HG03064 (cell line): ENCODE data around the gene SPON1.
"Not testable (repeated sequence)": the region's sequence is repeated elsewhere in the genome, so short reads cannot be mapped to it uniquely, and the experiment has no call there.

Source experiments
- ATAC-seq: cut with Tn5 transposase; IDR thresholded peaks from one replicate; pipeline ENCODE4 v1.9.1; 2021; ENCODE audit warnings: low read depth; ENCODE audit not compliant: unreplicated experiment

Gene SPON1

GRCh38 chr11:14259878-14260277, 297.4 kb downstream of the SPON1 start:
- ATAC-seq = no peak

DNA sequence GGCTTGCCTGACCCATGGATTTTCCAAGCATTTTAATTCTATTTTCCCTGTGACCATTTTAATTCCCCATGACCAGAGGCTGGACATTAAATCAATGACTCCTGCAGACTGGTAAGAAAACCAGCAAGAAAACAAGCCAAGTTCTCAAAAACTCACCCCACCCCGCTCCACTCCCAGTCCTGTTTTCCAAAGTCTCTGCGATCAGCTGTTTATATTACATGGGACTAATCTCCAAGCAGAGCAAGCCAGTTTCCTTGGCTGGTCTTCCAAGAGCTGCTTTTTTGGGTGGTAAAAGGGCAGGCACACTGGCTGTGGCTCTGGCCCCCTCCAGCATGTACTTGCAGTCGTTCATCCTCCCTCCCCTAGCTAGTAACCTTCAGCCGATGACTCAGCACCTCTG, 298.5 kb downstream of the SPON1 start:
- no peak for ATAC-seq

DNA sequence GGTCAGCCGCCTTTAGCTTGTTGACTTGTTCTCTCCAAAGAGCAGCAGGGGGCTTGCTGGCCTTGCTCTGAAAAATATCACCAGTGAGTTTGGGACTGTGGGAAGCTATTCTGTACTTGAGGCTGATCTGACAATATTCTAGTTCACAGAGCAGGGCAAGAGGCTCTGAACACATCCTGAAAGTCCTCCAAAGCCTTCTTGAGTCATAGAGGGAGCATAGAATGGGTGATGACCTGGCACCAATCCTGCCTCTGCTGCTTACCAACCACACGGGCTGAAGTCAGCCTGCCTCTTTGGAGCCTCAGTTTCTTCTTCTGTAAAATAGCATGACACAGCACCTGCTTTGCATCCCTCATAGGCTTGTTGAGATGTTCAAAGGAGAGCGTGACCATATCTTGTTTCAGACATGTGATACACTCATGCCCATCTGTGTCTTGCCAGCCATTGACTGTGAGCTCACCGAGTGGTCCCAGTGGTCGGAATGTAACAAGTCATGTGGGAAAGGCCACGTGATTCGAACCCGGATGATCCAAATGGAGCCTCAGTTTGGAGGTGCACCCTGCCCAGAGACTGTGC, 299.8 kb downstream of the SPON1 start:
- ATAC-seq = no peak

- no peak for ATAC-seq
These were observed 302.4 kb downstream of the SPON1 start for GRCh38 chr11:14264966-14265365.

DNA sequence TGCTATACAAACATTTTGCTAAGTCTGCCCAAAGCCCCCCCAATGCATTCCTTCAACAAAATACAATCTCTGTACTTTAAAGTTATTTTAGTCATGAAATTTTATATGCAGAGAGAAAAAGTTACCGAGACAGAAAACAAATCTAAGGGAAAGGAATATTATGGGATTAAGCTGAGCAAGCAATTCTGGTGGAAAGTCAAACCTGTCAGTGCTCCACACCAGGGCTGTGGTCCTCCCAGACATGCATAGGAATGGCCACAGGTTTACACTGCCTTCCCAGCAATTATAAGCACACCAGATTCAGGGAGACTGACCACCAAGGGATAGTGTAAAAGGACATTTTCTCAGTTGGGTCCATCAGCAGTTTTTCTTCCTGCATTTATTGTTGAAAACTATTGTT, 304.1 kb downstream of the SPON1 start:
- ATAC-seq = no peak

GRCh38 chr11:14267861-14268635, 305.5 kb downstream of the SPON1 start:
- ATAC-seq = no peak

- ATAC-seq = peak; percentile 46
These were observed 307.4 kb downstream of the SPON1 start for GRCh38 chr11:14269692-14270573.

- ATAC-seq = peak; percentile 73
These were observed 308.4 kb downstream of the SPON1 start for GRCh38 chr11:14270690-14271542.

DNA sequence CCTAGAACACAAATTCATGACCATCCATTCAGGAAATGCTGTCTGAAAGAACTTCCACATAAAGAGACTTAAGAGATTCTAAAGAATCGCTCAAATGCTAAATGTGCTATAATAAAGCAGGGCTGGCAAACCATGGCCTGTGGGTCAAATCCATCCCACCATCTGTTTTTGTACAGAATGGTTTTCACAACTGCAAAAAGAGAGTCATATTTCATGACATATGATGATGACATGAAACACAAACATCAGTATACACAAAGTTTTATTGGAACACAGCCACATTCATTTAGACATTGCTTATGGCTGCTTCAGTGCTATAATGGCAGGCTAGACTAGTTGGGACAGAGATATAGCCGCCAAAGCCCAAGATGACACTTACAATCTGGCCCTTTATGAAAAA, 311.4 kb downstream of the SPON1 start:
- ATAC-seq = no peak

GRCh38 chr11:14275076-14275475, 312.6 kb downstream of the SPON1 start:
- ATAC-seq = no peak

DNA sequence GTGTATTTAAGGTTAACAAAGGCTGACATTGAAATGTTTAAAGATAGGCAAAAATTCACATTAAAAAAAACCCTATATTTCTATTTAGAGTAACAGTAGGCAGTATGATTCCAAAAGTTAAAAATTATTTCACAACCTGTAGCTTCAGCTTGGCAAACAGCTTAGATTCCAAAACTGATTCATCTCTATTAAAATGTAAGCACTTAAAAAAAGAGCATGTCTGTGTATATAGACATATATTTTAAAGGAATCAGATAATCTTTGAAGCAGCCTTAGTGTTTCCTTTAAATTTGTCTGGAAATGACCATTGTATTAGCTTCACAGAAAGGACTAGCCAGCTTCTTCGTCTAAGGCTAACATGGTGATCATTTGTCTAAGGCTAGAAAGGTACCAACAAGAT, 316.3 kb downstream of the SPON1 start:
- ATAC-seq = not testable (repeated sequence)

DNA sequence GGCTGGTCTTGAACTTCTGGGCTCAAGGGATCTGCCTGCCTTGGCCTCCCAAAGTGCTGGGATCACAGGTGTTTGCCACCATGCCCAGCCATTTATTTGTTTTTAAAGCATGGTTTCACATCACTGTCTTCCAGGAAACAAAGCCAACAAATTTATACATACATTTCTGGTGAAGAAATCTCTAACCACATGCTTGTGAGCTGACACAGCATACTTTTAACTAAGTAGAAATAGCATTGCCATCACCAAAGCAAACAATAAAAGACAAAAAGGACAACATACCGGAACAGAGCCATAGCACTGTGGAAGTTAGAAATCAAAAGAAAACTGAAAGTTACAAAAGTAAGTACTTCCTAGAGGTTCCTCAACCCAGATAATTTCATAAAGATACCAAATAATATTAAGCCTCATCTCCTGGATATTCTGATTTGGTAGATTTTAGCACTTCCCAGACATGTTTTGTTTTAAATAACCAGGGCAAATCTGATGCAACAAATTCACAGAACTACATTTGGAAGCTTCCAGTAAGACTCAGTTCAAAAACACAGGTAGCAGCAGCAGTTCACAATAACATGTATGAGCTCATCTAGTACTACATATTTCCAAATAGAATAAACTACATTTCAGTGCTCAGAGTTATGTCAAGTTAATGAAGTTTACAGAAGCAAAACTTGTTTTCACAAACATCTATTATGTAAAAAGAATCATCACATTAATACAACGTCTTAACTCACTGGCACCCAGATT, 325.8 kb downstream of the SPON1 start:
- ATAC-seq = no peak

DNA sequence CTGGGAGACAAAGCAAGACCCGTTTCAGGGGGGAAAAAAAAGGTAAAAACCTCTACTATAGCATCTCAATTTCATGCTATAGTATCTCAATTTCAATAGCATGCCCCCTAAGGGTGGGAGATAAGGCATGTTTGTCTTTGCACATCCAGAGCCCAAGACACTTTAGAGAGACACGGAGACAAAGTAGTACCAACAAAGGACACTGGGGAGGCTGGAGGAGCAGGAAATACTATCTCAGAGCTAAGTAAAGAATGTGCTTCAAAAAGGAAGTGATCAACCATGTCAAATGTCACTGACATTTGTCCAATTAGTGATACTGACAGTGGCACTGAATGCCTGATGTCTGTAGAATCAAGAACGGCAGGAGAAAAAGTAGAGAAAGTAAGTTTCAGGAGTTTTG, 327.9 kb downstream of the SPON1 start:
- no peak for ATAC-seq

DNA sequence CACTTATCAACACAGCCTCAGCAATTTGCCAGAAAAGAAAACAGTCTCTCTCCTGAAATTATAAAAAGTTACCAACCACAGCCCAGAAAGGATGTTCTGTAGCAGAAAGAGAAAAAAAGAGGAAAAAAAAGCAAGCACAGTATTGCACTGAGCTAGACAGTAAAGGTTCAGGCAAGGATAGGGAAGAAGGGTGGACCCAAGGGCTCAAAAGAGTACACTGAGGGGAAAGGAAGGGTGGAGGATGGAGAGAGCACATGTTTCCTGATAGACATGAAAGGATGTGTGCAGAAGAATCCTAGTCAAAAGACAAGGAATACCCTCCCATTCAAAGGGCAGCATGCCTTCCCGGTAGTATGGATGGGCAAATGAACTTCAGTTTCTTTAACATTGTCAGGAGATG, 337.4 kb downstream of the SPON1 start:
- no peak for ATAC-seq

DNA sequence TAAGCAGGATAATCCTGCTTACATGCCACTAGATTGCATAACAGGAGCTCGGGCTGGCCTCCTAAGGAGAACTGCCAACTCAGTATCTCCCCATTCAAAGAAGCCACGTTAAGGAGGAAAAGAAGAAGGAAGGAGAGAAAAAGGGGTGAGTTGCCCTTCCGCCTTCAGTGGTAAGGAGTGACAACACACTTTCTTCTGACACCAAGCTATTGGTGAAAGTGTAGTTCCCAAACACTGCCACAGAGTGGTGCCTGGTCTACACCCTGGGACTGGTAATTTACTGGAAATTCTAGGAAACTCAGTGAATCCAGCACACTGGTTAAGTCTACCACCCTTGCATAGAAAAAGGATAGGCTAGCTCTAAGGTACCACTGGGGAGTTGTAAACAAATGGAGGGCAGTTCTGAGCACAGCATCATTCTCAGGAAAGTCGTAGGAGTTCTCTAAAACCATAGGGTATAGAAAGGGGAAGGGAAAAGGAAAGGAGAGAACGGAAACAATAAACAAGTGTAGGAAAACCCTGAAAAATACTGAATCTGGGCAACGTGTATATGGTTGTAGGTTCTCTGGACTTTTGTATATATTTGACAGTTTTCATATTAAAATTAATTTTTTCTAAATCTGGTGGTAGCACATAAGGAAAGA, 338.3 kb downstream of the SPON1 start:
- peak; percentile 83 for ATAC-seq

GRCh38 chr11:14304601-14305000, 342.1 kb downstream of the SPON1 start:
- no peak for ATAC-seq

GRCh38 chr11:14305649-14306048, 343.1 kb downstream of the SPON1 start:
- ATAC-seq = no peak

DNA sequence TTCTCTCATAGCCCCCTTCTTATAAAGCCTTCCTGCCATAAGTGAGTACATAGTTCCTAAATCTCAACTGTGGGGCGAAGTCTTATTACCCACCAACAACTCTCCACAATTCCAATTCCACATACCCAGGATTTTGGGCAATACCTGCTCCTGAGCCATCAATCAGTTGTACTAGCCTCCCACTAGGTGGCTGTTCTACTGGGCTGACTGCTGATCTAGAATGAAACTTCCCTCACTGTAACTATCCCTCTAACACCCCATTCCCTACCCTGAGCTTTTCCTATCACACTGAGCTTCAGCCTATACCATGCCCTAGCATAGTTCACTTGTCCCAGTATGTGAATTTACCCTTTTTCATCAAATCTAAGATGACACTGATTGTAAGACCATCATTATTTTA, 344.0 kb downstream of the SPON1 start:
- no peak for ATAC-seq

GRCh38 chr11:14308114-14308896, 345.8 kb downstream of the SPON1 start:
- peak; percentile 43 for ATAC-seq
